T-helper 22 cell (primary cell): ENCODE results near the gene DNAH17.
"Not testable (repeated sequence)": the region's sequence is repeated elsewhere in the genome, so short reads cannot be mapped to it uniquely, and the experiment has no call there.

Source experiments
- DNase-seq: peaks from one replicate; pipeline ENCODE4 v3.0.0-alpha.2; 2020; ENCODE audit warnings: low read depth

Gene DNAH17

GRCh38 chr17:78523934-78524655, 53.1 kb downstream of the DNAH17 start:
- no peak for DNase-seq

GRCh38 chr17:78522031-78522809, 55.0 kb downstream of the DNAH17 start:
- no peak for DNase-seq

GRCh38 chr17:78517421-78517820, 59.8 kb downstream of the DNAH17 start:
- no peak for DNase-seq

- no peak for DNase-seq
Measured at GRCh38 chr17:78515480-78515879, 61.7 kb downstream of the DNAH17 start.

GRCh38 chr17:78514521-78514920, 62.7 kb downstream of the DNAH17 start:
- no peak for DNase-seq

GRCh38 chr17:78512976-78513375, 64.2 kb downstream of the DNAH17 start:
- DNase-seq: no peak

GRCh38 chr17:78510141-78511075, 66.8 kb downstream of the DNAH17 start:
- no peak for DNase-seq

- DNase-seq: no peak
Measured at GRCh38 chr17:78507526-78507925, 69.7 kb downstream of the DNAH17 start.

GRCh38 chr17:78506454-78507309, 70.5 kb downstream of the DNAH17 start:
- DNase-seq: no peak

GRCh38 chr17:78504156-78504925, 72.9 kb downstream of the DNAH17 start:
- DNase-seq: no peak

- DNase-seq: not testable (repeated sequence)
Measured at GRCh38 chr17:78503388-78503787, 73.8 kb downstream of the DNAH17 start.

GRCh38 chr17:78502611-78503148, 74.5 kb downstream of the DNAH17 start:
- no peak for DNase-seq

GRCh38 chr17:78501241-78502036, 75.8 kb downstream of the DNAH17 start:
- DNase-seq: no peak

GRCh38 chr17:78500806-78501205, 76.4 kb downstream of the DNAH17 start:
- DNase-seq: no peak

GRCh38 chr17:78499715-78500540, 77.3 kb downstream of the DNAH17 start:
- no peak for DNase-seq

- no peak for DNase-seq
Measured at GRCh38 chr17:78498848-78499247, 78.3 kb downstream of the DNAH17 start.

- DNase-seq: peak; percentile 19
Measured at GRCh38 chr17:78497115-78497540, 80.1 kb downstream of the DNAH17 start.

GRCh38 chr17:78496311-78496710, 80.9 kb downstream of the DNAH17 start:
- DNase-seq: no peak

GRCh38 chr17:78495634-78496033, 81.6 kb downstream of the DNAH17 start:
- no peak for DNase-seq
